ENCODE data around the gene PCDH15.
A peak's percentile ranks its signal among the peaks of the same experiment; 100 is the strongest.

DNA sequence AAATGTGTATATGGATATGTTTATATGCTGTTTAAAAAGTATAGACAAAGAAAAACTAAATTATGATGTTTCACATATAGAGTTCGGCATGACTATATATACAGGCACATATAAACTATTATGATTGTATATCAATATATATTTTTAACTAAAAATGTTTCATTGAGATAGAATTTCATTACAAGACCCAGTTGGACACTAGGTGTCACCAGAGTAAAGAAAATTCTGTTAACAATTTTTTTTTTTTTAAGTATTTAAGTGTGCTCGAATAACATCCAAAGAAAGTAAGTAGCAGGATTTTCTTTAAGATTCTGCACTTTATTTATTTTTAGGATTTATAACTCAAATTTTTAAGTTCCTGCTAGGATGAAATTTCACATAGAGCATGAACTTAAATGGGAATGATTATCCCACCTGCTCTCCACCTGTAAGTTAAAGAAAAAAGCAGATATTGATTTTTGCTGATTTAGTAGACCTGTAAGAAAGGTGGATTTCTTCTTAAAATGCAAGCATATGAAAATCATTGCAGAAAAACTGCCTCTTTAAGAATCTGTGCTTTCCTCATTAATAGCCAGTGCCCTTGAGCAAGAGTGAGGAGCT, 961.5 kb downstream of the PCDH15 start:
- TF ChIP-seq, protein P1, sequence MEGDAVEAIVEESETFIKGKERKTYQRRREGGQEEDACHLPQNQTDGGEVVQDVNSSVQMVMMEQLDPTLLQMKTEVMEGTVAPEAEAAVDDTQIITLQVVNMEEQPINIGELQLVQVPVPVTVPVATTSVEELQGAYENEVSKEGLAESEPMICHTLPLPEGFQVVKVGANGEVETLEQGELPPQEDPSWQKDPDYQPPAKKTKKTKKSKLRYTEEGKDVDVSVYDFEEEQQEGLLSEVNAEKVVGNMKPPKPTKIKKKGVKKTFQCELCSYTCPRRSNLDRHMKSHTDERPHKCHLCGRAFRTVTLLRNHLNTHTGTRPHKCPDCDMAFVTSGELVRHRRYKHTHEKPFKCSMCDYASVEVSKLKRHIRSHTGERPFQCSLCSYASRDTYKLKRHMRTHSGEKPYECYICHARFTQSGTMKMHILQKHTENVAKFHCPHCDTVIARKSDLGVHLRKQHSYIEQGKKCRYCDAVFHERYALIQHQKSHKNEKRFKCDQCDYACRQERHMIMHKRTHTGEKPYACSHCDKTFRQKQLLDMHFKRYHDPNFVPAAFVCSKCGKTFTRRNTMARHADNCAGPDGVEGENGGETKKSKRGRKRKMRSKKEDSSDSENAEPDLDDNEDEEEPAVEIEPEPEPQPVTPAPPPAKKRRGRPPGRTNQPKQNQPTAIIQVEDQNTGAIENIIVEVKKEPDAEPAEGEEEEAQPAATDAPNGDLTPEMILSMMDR (IDR thresholded peaks at IDR 0.05): peak in 1 of 4 experiments; percentile 17
- TF ChIP-seq POLR2A (IDR thresholded peaks at IDR 0.05): no peak
